H1 (cell line): ENCODE data around the gene NOTCH2. TPM values are rescaled to one million over a fixed set of nuclear protein-coding genes. Genes with fewer than 3 reads are reported as not detected.
A peak's percentile ranks its signal among the peaks of the same experiment; 100 is the strongest.

Experiments used
- CTCF ChIA-PET: fragments of 300-600 bp; sonication (Branson Sonifier 250); formaldehyde crosslinking; loops from one replicate; lab custom pipeline; 2021; ENCODE audit not compliant: partially characterized antibody; lab: Charles Lee
- POLR2A ChIA-PET: fragments of 300-600 bp; sonication (Branson Sonifier 250); formaldehyde crosslinking; loops from one replicate; lab custom pipeline; 2021; ENCODE audit warnings: inconsistent platforms; ENCODE audit not compliant: partially characterized antibody; lab: Charles Lee
- DNase-seq, 2 experiments: peaks; one replicate each; pipeline versions ENCODE4 v3.0.0 to v3.0.0-alpha.2; 2010 to 2022; ENCODE audit warnings: low spot score in 2 of 2, low read depth in 1 of 2, mixed read lengths in 1 of 2
- FAIRE-seq: peaks from 2 replicates; lab custom pipeline; 2011; peaks lifted over from hg19 to GRCh38; lab: Jason Lieb, UNC
- H2AFZ ChIP-seq: 2 replicates; pipeline ENCODE4 v1.8.1; 2012; ENCODE audit warnings: low read length, inconsistent platforms
- H2AK5ac ChIP-seq: 2 replicates; pipeline ENCODE4 v1.6.1; 2013; ENCODE audit warnings: low read depth, low read length
- H2BK120ac ChIP-seq: replicated peaks from 2 replicates; pipeline ENCODE3; 2013; ENCODE audit warnings: low read depth, low read length, inconsistent platforms
- H2BK12ac ChIP-seq: 2 replicates; pipeline ENCODE4 v1.6.1; 2013; ENCODE audit warnings: low read depth, low read length
- H2BK15ac ChIP-seq: 2 replicates; pipeline ENCODE4 v1.6.1; 2013; ENCODE audit warnings: low read length
- H2BK20ac ChIP-seq: 2 replicates; pipeline ENCODE4 v1.6.1; 2013; ENCODE audit warnings: low read length
- H2BK5ac ChIP-seq: 2 replicates; pipeline ENCODE4 v1.6.1; 2013; ENCODE audit warnings: low read depth, low read length
- H3K14ac ChIP-seq: 2 replicates; pipeline ENCODE4 v1.6.1; 2013; ENCODE audit warnings: inconsistent platforms; ENCODE audit not compliant: insufficient read length
- H3K18ac ChIP-seq: 2 replicates; pipeline ENCODE4 v1.6.1; 2013; ENCODE audit warnings: low read length; ENCODE audit errors: extremely low read depth
- H3K23ac ChIP-seq: 2 replicates; pipeline ENCODE4 v1.6.1; 2013; ENCODE audit warnings: inconsistent platforms; ENCODE audit not compliant: insufficient read length
- H3K23me2 ChIP-seq: 2 replicates; pipeline ENCODE4 v1.6.1; 2013; ENCODE audit warnings: low read depth, low read length
- H3K27ac ChIP-seq: 2 replicates; pipeline ENCODE4 v1.6.1; 2011; ENCODE audit warnings: low read depth, low read length, inconsistent platforms
- H3K27me3 ChIP-seq, 4 experiments: replicated peaks in 1 of 4; 1 replicate in 1 of 4; 2 replicates in 3 of 4; pipeline versions ENCODE4 v1.6.1 to v1.8.1; 2011 to 2013; ENCODE audit warnings: low read length in 3 of 4, mild to moderate bottlenecking in 3 of 4, inconsistent platforms in 2 of 4, mixed read lengths in 2 of 4, moderate library complexity in 1 of 4; ENCODE audit not compliant: control insufficient read depth in 3 of 4, insufficient read depth in 3 of 4; ENCODE audit errors: extremely low read depth in 1 of 4
- H3K36me3 ChIP-seq, 4 experiments: 2 replicates each; pipeline versions ENCODE4 v1.6.1 to v1.8.1; 2011 to 2013; ENCODE audit warnings: mild to moderate bottlenecking in 4 of 4, low read length in 3 of 4, moderate library complexity in 2 of 4, control low read depth in 1 of 4, inconsistent platforms in 1 of 4; ENCODE audit not compliant: insufficient read depth in 4 of 4, control insufficient read depth in 2 of 4
- H3K4ac ChIP-seq: replicated peaks from 2 replicates; pipeline ENCODE3; 2013; ENCODE audit warnings: low read length, low read depth, mixed read lengths, inconsistent platforms; ENCODE audit not compliant: insufficient read length
- H3K4me1 ChIP-seq, 4 experiments: replicated peaks in 1 of 4; 1 replicate in 1 of 4; 2 replicates in 3 of 4; pipeline versions ENCODE4 v1.6.1 to v1.8.1; 2011 to 2013; ENCODE audit warnings: low read length in 3 of 4, inconsistent platforms in 2 of 4, mixed read lengths in 1 of 4; ENCODE audit not compliant: insufficient read depth in 4 of 4, control insufficient read depth in 3 of 4
- H3K4me2 ChIP-seq, 2 experiments: 2 replicates each; pipeline versions ENCODE4 v1.6.1 to v1.8.1; 2011 to 2013; ENCODE audit warnings: low read depth in 2 of 2, low read length in 2 of 2, control low read depth in 1 of 2, inconsistent platforms in 1 of 2, mild to moderate bottlenecking in 1 of 2; ENCODE audit not compliant: insufficient read depth in 1 of 2
- H3K4me3 ChIP-seq, 4 experiments: fragments of 200-600, 300-600 bp in 1 of 4; sonication (generic), shearing (Covaris generic), sonication (Bioruptor Twin) in 1 of 4; 2 replicates each; pipeline versions ENCODE4 v1.5.1 to v1.8.1; 2011 to 2016; ENCODE audit warnings: low read length in 4 of 4, low read depth in 3 of 4, control low read depth in 2 of 4, inconsistent platforms in 2 of 4, mild to moderate bottlenecking in 2 of 4, mixed read lengths in 1 of 4, moderate library complexity in 1 of 4; ENCODE audit not compliant: insufficient read depth in 2 of 4; ENCODE audit errors: extremely low read depth in 1 of 4
- H3K56ac ChIP-seq: replicated peaks from 2 replicates; pipeline ENCODE3; 2013; ENCODE audit warnings: low read depth, mild to moderate bottlenecking, mixed read lengths, low read length, inconsistent platforms; ENCODE audit not compliant: insufficient read length
- H3K79me1 ChIP-seq: 2 replicates; pipeline ENCODE4 v1.6.1; 2013; ENCODE audit warnings: low read depth, low read length, control low read depth
- H3K79me2 ChIP-seq, 2 experiments: 2 replicates each; pipeline versions ENCODE4 v1.6.1 to v1.8.1; 2012 to 2013; ENCODE audit warnings: low read length in 2 of 2, mild to moderate bottlenecking in 2 of 2, inconsistent platforms in 1 of 2; ENCODE audit not compliant: insufficient read depth in 2 of 2, control insufficient read depth in 1 of 2
- H3K9ac ChIP-seq, 4 experiments: replicated peaks in 1 of 4; 1 replicate in 1 of 4; 2 replicates in 3 of 4; pipeline versions ENCODE4 v1.6.1 to v1.8.1; 2011 to 2013; ENCODE audit warnings: low read depth in 3 of 4, low read length in 3 of 4, control low read depth in 2 of 4, mild to moderate bottlenecking in 2 of 4, moderate library complexity in 2 of 4, inconsistent platforms in 1 of 4; ENCODE audit errors: extremely low read depth in 1 of 4
- H3K9me3 ChIP-seq, 2 experiments: 2 replicates each; pipeline versions ENCODE4 v1.6.1 to v1.8.1; 2012 to 2013; ENCODE audit warnings: mild to moderate bottlenecking in 2 of 2, moderate library complexity in 2 of 2, control low read depth in 1 of 2, inconsistent platforms in 1 of 2, low read depth in 1 of 2, low read length in 1 of 2, mixed read lengths in 1 of 2; ENCODE audit not compliant: insufficient read depth in 2 of 2
- H4K20me1 ChIP-seq, 2 experiments: replicated peaks in 1 of 2; 2 replicates each; pipeline versions ENCODE3 to v1.8.1; 2011 to 2013; ENCODE audit warnings: inconsistent platforms in 2 of 2, low read length in 2 of 2, mild to moderate bottlenecking in 1 of 2; ENCODE audit not compliant: insufficient read depth in 2 of 2, control insufficient read depth in 1 of 2
- H4K5ac ChIP-seq: 2 replicates; pipeline ENCODE4 v1.6.1; 2013; ENCODE audit warnings: low read length, low read depth, mixed read lengths, inconsistent platforms; ENCODE audit not compliant: insufficient read length
- H4K8ac ChIP-seq: 2 replicates; pipeline ENCODE4 v1.8.0; 2013; ENCODE audit warnings: mild to moderate bottlenecking, moderate library complexity, low read length, inconsistent platforms; ENCODE audit not compliant: insufficient read depth; ENCODE audit errors: extremely low read depth
- H4K91ac ChIP-seq: replicated peaks from 2 replicates; pipeline ENCODE3; 2013; ENCODE audit warnings: low read length, mixed read lengths, inconsistent platforms; ENCODE audit not compliant: insufficient read length
- BCL11A ChIP-seq, 2 experiments: IDR thresholded peaks; one replicate each; pipeline ENCODE4 v1.6.1; 2011; ENCODE audit warnings: low read depth in 2 of 2, low read length in 2 of 2, mild to moderate bottlenecking in 2 of 2
- BRCA1 ChIP-seq: IDR thresholded peaks from 2 replicates; pipeline ENCODE4 v1.6.1; 2012; ENCODE audit warnings: low read depth, low read length, improper control_type of control experiment
- CREB1 ChIP-seq: IDR thresholded peaks from 2 replicates; pipeline ENCODE4 v1.6.1; 2012; ENCODE audit warnings: inconsistent platforms
- CTBP2 ChIP-seq: IDR thresholded peaks from 2 replicates; pipeline ENCODE4 v1.7.0; 2011; ENCODE audit warnings: borderline replicate concordance, mild to moderate bottlenecking, moderate library complexity, mixed read lengths, low read length; ENCODE audit not compliant: insufficient read depth, insufficient read length
- JUN ChIP-seq: IDR thresholded peaks from 2 replicates; pipeline ENCODE4 v1.6.1; 2011; ENCODE audit warnings: low read depth, mild to moderate bottlenecking, improper control_type of control experiment, low read length
- KDM4A ChIP-seq: IDR thresholded peaks from one replicate; pipeline ENCODE4 v1.7.1; 2012; ENCODE audit warnings: low read depth, mild to moderate bottlenecking, moderate library complexity, low read length, inconsistent platforms; ENCODE audit not compliant: severe bottlenecking
- SIN3A ChIP-seq, 2 experiments: IDR thresholded peaks in 1 of 2; conservative IDR thresholded peaks in 1 of 2; 2 replicates each; pipeline ENCODE4 v1.6.1; 2011 to 2012; ENCODE audit warnings: low read length in 2 of 2, improper control_type of control experiment in 1 of 2, low read depth in 1 of 2, mild to moderate bottlenecking in 1 of 2
- TAF1 ChIP-seq: IDR thresholded peaks from 2 replicates; pipeline ENCODE4 v1.6.1; 2011; ENCODE audit warnings: mild to moderate bottlenecking, low read depth, low read length
- TAF7 ChIP-seq: optimal IDR thresholded peaks from 2 replicates; pipeline ENCODE3; 2011; ENCODE audit warnings: low read depth, mild to moderate bottlenecking, inconsistent platforms, low read length, moderate library complexity, borderline replicate concordance
- TCF12 ChIP-seq: IDR thresholded peaks from 2 replicates; pipeline ENCODE4 v1.6.1; 2011; ENCODE audit warnings: low read depth, mild to moderate bottlenecking, low read length
- WGBS, 2 experiments: shearing (Covaris generic) in 1 of 2; methylation state at CpG; one replicate each; pipeline versions ENCODE4 v1.1.6 to v1.1.7; 2013 to 2015; ENCODE audit warnings: low lambda C conversion rate in 2 of 2, mixed read lengths in 2 of 2, inconsistent platforms in 1 of 2, low coverage in 1 of 2, missing lambda C conversion rate in 1 of 2; ENCODE audit not compliant: insufficient replicate concordance in 2 of 2, insufficient coverage in 1 of 2, insufficient read length in 1 of 2; ENCODE audit errors: extremely low coverage in 1 of 2, missing lambda C conversion rate in 1 of 2; 5-methylcytosine and 5-hydroxymethylcytosine counted together
- polyA plus RNA-seq, 7 experiments: library from polyadenylated mRNA; depleted of rRNA in 3 of 7; stranded (reverse) in 5 of 7; unstranded in 2 of 7; fragments of >200 nt in 5 of 7; fragments of 200-250 nt in 2 of 7; gene quantifications; 1 replicate in 5 of 7; 2 replicates in 1 of 7; 4 replicates in 1 of 7; pipeline versions ENCODE4 v1.2.1 to v1.2.3, GENCODE V29; 2011 to 2013; ENCODE audit warnings: missing spikeins in 2 of 7, mixed read lengths in 2 of 7
- total RNA-seq: library from RNA; stranded (reverse); fragmentation: NEBNext Ultra II Directional; extraction: Animal tissue kit (Norgen Biotek cat#: 25700); gene quantifications from 2 replicates; pipeline ENCODE4 v1.2.1, GENCODE V29; 2021
- TF ChIP-seq, protein P1 (sequence below): IDR thresholded peaks from 2 replicates; pipeline ENCODE4 v1.6.1; 2011; ENCODE audit warnings: low read length, improper control_type of control experiment

Gene NOTCH2
- total and polyA plus RNA-seq, 2 of the 8 experiments (the other 6 are each of a cell fraction or from before 2014, with no cell fraction given) = 17.7 to 63.0 TPM

DNA sequence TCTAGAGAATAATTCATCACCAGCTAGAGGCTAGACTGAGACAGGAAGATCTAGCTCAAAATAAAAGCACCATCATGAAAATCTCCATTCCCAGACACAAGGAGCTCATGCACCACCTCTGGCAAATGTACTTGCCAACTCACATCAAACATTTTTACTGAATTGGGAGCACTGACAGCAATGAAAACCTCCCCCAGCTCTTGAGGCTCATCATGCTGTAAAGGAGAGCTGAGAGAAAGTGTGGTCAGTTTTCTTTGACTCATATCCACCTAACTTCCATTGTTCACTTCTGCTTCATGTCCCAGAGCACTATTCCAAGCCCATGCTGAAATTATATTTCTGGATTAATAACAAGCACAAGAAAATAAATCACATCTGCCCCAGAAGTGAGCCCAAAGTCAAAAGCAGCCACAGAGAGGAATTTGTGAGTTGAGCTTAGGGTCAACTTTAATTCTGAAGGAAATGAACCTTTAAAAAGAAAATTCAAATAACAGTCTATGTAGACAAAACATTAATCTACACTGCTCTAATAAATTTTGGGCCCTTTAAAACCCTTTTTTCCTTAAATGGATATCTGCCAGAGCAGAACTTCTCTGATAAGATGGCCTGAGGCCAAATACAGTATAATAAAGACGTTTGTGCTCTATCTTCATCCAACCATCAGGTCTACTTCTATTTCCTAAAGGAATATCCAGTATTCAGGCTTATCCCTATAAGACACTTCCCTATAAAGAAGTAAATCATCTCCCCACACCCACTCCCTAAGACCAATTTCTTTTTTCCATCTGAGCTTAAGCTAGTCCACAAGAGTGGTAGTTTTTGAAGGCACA lies 87.3 kb downstream of the NOTCH2 start:
- Histone ChIP-seq H2AFZ (no peak overlapping the region), H3K23me2 (no peaks in the 10 kb centered on the region), H3K36me3 (no peaks in the 10 kb centered on the region; a peak in 2 of 8 replicates), H3K9ac (no peak overlapping the region), H2BK5ac (no peak overlapping the region), H3K4me3 (no peak overlapping the region), H4K5ac (no peak overlapping the region), H3K56ac (no peak overlapping the region), H3K27me3 (no peaks in the 10 kb centered on the region), H3K4me1 (peaks cover 0 to 4% (median 0%) of the 10 kb centered on the region in 4 experiments; a peak in 1 of 7 replicates), H3K18ac (no peak overlapping the region), H2BK120ac (no peak overlapping the region), H2BK12ac (no peak overlapping the region), H3K14ac (no peak overlapping the region), H3K79me2 (no peaks in the 10 kb centered on the region), H3K4me2 (no peak overlapping the region), H2BK20ac (no peak overlapping the region), H3K9me3 (no peaks in the 10 kb centered on the region), H2BK15ac (no peak overlapping the region), H4K8ac (no peak overlapping the region), H2AK5ac (no peak overlapping the region), H3K23ac (no peak overlapping the region), H3K27ac (no peak overlapping the region), H3K4ac (no peak overlapping the region), H4K91ac (no peak overlapping the region), H3K79me1 (no peaks in the 10 kb centered on the region), H4K20me1 (no peaks in the 10 kb centered on the region)
- DNase-seq = no peak
- CTCF ChIA-PET = interaction anchor here (1.2 to 4.5 kb wide), 2 partner anchors 12 to 14 kb away, joined by 3 to 22 read pairs; no protein-coding TSS in a partner anchor
- FAIRE-seq = peak; percentile 36
- POLR2A ChIA-PET = no interaction called here
- 80% methylated on average over 1 of the region's 1 CpG; no CpG with 5 or more reads in 1 of the 2 experiments for WGBS, 2 experiments
- TF ChIP-seq CREB1 (no peak), TCF12 (no peak), CTBP2 (no peak), TAF7 (no peak), SIN3A (conservative IDR thresholded peaks at IDR 0.05 in 1 of 2, IDR thresholded peaks at IDR 0.05 in 1 of 2; ENCODE audit: low read depth in 1 of 2, low read length in 2 of 2) (no peak), BRCA1 (no peak), TAF1 (no peak), BCL11A (IDR thresholded peaks at IDR 0.05; ENCODE audit: low read depth in 2 of 2, low read length in 2 of 2) (no peak), KDM4A (no peak), JUN (no peak)
- TF ChIP-seq, protein P1, sequence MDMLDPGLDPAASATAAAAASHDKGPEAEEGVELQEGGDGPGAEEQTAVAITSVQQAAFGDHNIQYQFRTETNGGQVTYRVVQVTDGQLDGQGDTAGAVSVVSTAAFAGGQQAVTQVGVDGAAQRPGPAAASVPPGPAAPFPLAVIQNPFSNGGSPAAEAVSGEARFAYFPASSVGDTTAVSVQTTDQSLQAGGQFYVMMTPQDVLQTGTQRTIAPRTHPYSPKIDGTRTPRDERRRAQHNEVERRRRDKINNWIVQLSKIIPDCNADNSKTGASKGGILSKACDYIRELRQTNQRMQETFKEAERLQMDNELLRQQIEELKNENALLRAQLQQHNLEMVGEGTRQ = no peak
